ENCODE measurements around the gene COPZ1.
"Not testable (repeated sequence)": the region's sequence is repeated elsewhere in the genome, so short reads cannot be mapped to it uniquely, and the experiment has no call there.

The COPZ1 gene

DNA sequence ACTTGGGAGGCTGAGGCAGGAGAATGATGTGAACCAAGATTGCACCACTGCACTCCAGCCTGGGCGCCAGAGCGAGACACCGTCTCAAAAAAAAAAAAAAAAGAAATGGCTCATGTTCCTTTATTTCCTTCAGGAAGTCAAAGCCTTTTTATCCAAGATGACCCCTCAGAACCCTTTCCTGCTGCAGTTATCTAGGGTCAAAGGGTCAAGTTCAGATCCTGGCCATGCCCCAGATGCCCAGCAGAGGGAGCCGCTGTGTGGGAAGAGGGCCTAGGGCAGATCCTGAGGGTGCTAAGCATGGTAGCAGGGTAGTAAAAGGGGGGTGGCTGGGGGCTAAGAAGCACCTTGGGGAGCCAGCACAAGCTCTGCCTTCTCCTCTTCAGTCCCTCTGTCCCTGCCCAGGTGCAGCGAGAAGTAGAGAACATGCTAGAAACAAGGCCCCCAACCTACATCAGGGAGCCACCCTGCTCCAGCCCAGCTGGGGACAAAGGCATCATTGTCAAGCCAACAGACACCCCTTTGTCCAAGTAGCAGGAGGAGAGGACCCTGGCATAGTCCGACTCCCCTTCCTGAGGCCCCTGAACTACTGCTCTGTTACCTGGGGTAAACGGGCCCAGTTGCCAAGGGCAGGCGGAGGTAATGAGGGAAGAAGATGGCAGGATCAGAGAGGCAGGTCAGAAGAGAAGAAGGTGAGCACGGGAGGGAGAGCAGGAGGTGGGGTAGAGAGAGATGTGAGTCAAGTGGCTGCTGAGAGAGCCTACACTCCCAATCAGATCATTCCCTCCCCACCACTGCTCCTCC is 30.6 kb upstream of the COPZ1 start:
- peak; percentile 21 for DNase-seq (ENCODE audit: low read depth)

DNA sequence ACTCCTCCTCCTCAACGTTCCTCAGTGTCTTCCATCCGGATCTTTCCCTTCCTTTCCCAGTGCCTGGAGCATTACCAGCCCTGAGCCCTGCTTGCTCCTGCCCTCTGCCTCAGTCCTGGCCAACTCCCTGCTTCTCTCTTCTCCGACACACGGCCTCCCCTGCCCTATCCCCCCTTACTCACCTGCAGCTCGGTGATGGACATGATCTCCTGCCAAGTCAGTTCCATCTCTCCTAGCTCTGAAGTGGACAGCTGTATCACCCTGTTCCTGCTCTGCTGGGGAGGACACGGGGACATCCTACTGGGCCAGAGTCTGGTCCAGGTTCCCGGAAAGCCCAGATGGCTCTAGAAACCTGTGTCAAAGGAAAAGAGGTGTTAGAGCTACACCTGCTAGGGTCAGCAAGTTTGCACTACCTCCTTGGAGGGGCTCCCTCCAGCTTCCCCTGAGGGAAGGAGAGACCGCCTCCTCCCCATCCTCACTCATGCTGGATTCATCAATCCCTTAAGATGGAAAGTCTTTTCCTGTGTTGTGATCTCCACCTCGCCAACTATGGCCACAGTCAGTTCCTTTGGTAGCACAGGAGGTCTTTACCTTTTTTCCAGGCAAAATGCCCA is 29.9 kb upstream of the COPZ1 start:
- DNase-seq (ENCODE audit: low read depth), result no peak

DNA sequence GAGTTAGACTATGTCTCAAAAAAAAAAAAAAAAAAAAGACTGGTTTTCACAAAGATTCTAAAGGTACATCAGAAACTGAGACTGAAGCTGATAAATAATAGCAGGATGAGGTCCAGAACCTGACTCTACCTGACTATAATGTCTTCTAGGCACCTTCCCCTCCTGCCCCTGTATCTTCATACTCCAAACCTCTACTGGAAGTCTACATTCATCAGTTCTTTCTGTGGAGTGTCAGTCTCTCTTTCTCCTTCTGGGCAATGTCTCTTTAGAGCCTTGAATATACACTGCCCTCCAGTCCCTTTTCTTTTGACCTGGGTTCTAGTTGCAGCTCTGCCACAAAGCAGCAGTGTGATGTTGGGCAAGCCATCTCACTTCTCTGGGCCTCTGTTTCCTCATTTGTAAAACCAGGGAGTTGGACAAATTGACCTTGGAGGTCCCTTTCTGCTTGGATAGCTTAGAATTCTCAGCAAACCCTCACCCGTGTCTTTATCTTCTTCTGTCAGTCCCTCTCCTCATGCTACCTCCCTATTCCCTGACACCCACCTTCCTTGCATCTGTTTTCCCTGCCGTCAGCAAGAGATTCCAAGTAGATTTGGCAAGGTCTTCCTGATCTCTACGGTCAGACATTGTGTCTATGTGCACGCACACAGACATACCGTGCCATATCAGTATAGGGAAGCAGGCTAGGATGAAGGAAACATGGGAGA is 28.4 kb upstream of the COPZ1 start:
- no peak for DNase-seq (ENCODE audit: low read depth)

DNA sequence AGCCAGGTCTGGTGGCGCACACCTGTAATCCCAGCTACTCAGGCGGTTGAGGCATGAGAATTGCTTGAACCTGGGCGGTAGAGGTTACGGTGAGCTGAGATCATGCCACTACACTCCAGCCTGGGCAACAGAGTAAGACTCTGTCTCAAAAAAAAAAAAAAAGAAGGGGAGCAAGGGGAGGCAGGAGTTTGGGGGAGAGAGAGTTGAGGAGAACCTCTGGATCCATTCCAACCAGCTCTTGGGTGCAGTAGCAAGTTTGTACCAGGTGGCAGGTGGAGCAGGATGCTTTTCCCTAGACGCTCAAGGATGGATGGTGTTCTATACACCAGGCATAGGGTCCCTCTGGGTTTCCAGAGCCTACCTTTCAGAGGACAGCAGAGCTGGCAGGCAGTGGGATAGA is 26.0 kb upstream of the COPZ1 start:
- DNase-seq (ENCODE audit: low read depth), result no peak

DNA sequence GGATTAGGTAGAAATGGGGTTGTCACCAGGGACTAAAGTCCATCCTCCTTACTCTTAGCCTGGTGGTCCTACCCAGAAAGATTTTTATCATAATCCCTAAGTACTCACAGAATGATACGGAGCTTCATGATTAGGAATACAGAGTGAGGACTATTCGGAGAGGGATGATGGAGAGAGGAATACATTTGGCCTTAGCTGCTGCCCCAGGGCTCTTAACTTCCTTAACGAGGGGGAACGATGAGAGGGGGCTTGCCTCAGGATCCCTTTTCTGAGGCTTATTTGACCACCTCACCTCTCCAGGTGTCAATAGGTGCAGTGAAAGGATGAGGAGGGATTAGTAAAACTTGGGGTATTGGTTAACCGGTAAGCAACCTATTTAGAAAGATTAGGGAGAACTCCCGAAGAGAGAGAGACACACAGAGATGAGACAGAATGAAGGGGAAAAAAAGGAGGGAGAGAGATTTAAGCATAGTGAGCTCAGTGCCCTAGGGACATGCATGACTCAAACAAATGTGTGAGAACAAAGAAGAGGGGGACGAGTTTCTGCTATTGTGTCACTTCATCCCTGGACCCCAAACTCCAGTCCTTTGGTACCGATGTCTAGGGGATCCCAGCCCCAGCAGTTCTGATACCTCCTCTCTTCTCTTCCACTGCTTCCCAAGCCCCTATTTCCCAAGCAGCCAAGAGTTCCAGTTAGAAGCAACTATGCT is 25.3 kb upstream of the COPZ1 start:
- no peak for DNase-seq (ENCODE audit: low read depth)

DNA sequence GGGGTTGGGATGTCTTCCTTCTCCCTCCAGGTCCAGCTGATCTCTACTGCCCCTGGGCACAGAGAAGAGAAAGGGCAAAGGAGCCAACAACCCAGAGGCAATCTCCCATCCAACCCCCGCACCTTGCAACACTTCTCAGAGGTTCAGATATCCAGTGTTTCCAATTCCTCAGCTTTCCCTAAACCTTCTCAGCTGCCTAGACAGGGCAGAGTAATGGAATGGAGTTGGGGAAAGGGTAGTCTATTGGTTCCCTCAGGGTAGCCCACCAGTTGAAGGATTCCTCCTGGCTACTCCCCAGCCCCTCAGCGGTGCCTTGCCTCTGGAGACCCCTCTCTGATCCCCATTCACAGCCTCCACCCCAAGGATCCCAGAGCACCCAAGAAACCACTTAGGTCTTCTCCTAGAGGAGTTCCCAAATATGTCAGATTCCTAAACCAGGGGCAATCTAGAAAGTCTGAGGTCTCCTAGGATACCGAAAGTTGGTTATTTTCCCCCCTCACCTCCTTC is 24.7 kb upstream of the COPZ1 start:
- DNase-seq (ENCODE audit: low read depth), result no peak

DNA sequence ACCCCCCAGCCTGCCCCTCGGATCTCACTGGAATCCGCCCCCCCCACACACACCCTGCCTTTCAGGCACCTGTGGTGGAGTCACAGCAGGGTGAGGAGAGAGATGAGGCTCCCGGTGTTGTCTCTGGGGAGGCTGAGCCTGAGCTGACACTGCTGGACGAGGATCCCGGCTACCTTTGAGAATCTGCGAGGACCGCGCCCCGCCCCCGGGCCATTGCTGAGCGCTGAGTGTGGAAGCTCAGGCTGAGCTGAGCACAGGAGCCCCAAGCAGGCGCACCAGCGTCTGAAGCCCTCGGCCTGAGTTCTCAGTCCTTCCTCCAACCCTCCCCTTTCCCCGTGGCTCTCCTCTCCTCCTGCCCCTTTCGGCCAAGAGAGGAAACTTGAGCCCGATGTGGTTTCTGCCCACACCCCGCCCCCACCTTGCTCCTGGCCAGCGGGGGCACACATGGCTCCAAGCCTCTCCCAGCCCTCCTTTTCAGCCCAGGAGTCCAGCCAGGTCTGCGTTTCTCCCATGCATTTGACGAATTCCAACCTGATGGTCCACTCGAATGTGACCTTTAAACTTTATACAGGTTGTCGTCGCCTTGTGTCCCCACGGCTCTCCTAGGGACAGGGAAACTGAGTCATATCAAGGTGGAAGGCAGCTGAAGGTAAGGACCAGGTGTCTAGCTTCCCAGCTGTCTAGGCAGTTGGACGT is 24.1 kb upstream of the COPZ1 start, which contains the start of gene NFE2:
Gene NFE2, minus strand, starts transcription at position 284 of the 696 bp plus-strand sequence. CDS start 5,767 bp downstream, outside the sequence.
- no peak for DNase-seq (ENCODE audit: low read depth)

DNA sequence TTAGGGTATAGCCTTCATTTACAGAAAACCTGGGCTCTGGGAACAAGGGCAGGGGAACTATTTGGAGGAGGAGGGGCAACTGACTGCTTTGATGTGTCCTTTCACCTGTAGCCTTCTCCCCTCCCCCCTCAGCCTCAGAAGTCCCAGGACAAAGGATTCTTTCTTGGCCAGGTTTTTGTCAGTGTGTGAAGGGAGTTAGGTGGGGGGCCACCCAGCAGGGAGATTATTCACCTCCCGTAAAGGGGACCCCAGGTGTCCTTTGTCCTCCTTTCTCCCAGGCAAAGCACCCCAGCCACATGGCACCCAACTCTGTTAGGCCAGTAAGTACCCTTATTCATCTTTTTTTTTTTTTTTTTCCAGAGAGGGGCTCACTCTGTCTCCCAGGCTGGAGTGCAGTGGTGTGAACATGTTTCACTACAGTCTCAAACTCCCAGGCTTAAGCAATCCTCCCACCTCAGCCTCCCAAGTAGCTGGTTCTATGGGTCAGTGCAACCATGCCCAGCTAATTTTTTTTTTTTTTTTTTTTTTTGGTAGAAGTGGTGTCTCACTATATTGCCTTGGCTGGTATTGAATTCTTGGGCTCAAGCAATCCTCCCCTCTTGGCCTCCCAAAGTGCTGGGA is 23.4 kb upstream of the COPZ1 start:
- DNase-seq (ENCODE audit: low read depth), result no peak

DNA sequence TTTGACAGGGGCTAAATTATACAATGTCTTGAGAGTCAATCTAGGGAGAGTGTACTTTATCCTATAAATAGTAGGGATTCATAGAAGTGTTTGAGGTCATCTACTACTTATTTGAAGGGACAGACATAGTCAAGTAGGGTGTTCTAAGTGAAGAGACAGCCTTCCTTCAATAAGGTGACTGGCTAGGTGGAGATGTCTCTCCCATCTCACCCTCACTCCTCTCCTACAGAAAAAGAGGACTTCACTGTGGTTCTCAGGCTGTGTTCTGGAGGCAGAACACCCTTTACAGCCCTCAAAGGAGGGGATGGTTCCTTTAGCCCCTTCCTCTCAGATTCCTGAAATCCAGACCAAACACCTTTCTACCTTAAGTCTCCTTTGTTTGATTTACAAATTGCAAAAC is 21.3 kb upstream of the COPZ1 start:
- DNase-seq (ENCODE audit: low read depth), result no peak

DNA sequence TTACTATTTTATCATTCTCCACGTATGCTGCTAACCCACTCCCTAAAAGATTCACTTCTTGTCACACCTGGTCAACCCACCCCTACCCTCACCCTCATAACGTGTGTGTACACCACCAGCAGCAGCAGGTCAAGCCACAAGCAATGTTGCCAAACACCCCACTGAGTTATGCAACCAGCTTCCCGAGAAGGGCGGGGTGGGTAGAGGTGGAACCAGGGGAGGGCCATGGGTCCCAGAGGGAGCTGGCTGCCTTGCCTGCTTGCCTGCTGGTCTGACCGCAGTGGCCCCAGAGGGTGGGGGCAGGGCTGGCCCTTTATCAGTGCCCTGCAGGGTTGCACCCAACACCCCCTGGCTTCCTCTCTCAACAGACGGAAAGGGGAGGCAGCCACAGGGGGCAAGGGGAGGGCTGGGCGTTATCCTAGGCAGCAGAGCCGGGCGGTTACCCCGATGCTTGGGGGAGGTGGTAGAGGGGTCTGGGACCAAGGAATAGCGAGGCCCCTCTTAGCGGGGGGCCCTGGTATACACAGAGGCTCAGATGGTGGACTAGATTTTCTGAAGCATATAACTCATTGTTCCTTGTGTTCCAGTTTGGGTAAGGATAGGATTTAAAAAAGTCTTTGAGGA is 20.6 kb upstream of the COPZ1 start:
- no peak for DNase-seq (ENCODE audit: low read depth)

DNA sequence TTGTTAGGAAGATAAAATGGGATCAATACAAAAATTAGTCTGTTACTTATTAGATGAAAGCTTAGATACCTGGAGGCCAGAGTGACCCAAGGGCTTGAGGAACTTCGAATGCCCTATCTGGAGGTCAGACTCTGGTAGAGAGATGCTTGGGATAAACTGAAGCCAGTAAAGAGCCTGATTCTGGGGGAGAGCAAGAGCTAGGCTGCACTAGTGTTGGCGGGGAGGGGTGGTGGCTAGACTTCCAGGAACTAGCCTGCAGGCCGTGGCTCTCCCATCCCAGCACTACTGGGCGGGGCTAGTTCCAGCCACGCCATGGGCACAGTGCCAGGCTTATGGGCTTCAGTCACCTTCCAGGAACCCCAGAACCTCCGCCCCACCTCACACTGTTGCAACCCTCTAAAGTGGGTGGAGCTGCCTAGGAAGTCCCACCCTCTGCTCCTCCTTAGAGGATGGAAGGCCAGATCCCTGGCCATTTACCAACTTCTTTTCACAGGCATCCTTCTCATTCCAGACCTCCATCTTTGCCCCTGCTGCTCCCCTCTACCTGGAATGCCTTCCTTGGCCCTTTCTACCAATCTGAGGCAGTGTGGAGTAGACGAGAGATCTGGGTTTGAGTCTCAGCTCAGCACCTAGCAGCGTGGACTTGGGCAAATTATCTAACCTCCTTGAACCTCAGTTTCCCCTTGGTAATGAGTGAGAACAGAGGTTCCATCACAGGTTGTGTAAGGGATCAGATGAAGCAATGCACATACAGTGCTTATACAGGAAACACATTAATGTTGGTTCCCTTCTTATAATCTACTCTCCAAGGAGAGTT is 17.8 kb upstream of the COPZ1 start:
- no peak for DNase-seq (ENCODE audit: low read depth)

DNA sequence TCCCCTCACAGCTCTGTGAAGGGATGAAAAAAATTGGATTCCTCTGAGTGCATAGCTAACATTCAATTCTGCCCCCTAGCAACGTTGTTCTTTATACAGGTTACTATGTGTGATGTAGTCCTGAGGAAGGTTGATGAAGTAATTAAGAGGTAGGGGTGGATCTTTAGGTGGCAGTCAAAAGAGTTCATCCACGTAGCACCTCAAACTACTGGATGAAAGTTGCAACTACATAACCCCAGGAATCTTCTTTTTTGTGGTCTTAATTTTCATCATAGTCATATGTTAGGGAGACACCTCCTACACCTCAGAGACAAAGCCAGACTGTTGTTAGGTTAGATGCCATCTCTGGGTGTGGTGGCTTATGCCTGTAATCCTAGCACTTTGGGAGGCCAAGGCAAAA is 13.9 kb upstream of the COPZ1 start:
- no peak for DNase-seq (ENCODE audit: low read depth)

DNA sequence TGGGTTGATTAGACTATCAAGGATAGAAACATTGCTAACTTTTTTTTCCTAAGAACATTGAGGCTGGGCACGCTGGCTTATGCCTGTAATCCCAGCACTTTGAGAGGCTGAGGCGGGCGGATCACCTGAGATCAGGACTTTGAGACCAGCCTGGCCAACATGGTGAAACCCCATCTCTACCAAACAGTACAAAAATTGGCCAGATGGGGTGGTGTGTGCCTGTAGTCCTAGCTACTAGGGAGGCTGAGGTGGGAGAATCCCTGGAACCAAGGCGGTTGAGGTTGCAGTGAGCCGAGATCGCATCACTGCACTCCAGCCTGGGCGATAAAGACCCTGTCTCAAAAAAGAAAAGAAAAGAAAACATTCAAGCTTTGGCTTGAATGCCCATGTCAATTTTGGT is 12.6 kb upstream of the COPZ1 start:
- not testable (repeated sequence) for DNase-seq (ENCODE audit: low read depth)

DNA sequence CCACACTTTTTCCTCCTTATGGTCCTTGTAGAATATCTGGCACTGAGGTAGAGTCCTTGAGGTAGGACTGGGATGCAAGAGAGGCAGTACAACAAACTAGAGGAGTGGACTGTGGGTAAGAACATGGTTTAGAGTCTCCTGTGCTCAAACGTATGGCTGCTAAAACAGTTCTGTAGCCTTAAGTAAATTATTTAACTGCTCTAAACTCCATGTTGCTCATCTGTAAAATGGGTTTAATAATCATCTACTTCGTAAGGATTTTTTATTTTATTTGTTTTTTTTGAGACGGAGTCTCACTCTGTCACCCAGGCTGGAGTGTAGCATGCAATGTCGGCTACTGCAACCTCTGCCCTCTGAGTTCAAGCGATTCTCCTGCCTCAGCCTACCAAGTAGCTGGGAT is 3.6 kb upstream of the COPZ1 start:
- DNase-seq (ENCODE audit: low read depth), result no peak

DNA sequence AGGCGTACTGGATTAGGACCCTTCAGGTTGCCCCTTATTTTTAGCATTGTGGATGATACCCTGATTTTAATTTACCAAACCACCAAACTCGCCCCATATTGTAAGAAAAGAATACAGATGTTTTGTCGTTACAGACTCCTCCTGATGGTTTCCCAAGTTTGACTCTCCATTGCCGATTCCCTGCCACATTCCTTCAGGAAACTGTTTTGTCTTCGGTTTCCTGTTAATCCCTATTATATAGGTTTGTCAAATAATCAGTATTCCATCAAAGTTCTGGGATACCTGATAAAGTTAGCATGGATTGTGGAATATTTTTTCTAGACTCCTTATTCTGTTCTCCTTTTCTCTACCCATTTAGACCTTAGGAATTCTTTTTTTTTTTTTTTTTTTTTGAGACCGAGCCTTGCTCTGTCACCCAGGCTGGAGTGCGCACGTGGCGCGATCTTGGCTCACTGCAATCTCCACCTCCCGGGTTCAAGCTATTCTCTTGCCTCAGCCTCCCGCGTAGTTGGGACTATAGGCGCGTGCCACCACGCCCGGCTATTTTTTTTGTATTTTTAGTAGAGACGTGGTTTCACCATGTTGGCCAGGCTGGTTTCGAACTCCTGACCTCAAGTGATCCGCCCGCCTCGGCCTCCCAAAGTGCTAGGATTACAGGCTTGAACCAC is 645 bp downstream of the COPZ1 start:
- DNase-seq (ENCODE audit: low read depth), result not testable (repeated sequence)

DNA sequence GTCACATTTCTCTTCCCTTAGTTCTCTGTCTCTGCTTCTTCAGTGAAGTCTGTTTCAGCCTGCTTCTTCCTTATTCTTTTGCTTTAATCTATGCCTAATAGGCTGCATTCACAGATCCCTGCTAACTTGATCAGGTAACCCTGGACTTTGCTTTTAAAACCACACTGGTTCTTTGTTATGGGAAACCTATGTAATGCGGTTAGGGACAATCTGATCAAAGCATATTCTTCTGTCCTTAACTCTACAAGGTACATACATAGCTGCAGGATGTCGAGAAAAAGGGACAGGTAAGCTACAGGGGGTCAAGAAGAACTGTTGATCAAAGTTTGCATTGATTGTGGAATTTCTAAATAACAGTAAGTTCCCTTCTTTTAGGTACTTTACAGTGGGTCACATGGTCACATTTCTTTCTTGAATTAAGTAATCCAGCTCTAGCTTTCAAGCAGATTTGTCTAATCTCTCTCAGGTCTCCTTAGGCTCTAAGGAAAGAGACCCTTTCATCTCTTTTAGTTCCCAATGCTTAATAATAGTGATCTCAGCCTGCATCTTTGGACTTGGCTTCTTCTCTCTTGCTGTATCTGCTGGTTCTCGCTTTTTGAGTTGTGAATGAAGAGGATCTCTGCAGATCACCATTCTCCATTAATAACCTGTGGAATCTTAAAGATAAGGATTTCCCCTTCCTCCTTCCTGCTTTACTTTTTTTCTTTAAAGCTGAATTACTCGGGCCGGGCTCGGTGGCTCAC is 3.8 kb downstream of the COPZ1 start:
- DNase-seq (ENCODE audit: low read depth), result no peak

DNA sequence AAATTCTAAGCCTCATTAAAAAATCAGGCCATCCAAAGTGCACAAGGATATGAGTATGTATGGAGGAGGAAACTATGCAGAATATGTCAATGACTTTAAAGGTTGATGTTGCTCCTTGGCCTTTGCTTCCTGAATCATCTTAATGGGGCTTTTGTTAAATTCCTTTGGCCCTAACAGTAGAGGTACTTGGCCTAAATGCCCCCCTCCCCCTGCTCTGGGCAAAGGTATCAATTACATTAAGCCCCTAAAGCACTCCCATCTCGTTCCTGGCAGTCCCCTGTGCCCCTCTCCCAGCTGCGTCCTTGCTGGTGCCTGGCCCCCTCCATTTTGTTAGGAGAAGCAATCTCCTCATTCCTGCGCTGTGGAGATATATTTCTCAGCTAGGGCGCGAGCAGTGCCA is 4.8 kb downstream of the COPZ1 start:
- DNase-seq (ENCODE audit: low read depth), result no peak

DNA sequence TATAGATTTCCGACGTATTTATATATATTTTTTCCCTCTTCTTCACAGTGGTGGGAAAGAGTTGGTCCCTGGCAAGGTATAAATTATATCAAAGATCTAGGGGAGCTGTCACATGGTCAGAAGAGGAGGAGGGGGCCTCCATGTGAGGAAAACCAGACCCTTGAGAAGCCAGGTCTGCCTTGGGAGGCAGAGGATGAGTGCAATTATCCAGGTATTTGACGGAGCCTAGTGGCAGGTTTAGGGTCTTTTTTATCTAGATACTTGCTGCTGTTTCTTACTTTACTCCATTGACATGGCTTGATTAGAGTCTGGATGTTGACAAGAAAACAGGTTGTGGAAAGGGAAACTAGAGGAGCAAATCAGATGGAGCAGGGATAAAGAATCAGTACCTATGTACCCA is 5.5 kb downstream of the COPZ1 start:
- no peak for DNase-seq (ENCODE audit: low read depth)
